GM13976 (cell line): ENCODE data around the gene WIPF2.

Experiments used
- DNase-seq: peaks from one replicate; pipeline ENCODE4 v3.0.0; 2012; ENCODE audit warnings: low spot score
- CTCF ChIP-seq: IDR thresholded peaks from 2 replicates; pipeline ENCODE4 v1.5.1; 2012; ENCODE audit warnings: borderline replicate concordance, mild to moderate bottlenecking; ENCODE audit not compliant: insufficient read depth; ENCODE audit errors: extremely low read depth, missing control alignments, control extremely low read depth
- in situ Hi-C: fragments of 300-500 bp; cut with MboI; formaldehyde crosslinking; loops from one replicate; pipeline ENCODE4 v1.12.0; 2022; ENCODE audit warnings: low sequenced_read_pairs, mixed read lengths, inconsistent platforms; ENCODE audit not compliant: unreplicated experiment

Gene WIPF2

DNA sequence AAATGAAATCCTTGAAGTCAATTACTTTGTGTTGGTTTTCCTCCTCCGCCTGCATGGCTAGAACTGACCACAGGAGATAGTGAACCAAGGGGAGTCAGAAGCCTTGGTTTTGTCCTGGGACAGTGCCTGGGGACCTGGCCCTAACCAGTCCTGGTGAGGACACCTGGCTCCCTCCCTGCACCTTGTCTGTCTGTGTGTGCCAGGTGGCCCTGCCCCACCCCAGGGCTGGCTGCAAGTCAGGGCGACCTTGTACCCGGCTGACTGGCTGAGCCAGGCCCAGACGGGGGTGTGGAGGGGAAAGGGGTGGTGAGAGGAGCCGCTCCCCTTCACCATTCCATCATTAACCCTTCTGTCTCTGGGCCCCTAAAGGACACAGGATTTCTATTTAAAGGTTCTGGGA lies 38.4 kb upstream of the WIPF2 start:
- in situ Hi-C loops = no loop called here
- no peak for TF ChIP-seq CTCF
- DNase-seq = no peak

GRCh38 chr17:40181205-40181604 lies 37.9 kb upstream of the WIPF2 start:
- no peak for TF ChIP-seq CTCF
- no peak for DNase-seq
- in situ Hi-C loops = no loop called here

- in situ Hi-C loops = no loop called here
- TF ChIP-seq CTCF = no peak
- DNase-seq = no peak
These were observed 36.5 kb upstream of the WIPF2 start for GRCh38 chr17:40182606-40183005.

DNA sequence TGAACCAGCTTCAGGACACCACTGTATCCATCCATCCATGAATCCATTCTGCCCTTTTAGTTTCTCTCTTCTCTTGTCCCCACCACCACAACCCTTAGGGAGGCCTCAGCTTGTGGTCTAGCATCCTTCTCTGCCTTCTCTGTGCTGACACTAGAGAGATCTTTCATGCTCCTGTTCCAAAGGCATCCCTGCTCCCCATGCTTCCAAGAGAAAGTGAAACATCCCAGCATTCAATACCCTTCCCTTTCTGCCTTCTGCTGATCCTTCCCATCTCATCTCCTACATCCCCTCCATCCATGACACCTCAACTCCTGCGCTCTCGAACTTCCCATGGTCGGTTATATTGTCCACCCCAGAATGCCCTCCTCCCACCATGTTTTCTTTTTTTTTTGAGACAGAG lies 31.9 kb upstream of the WIPF2 start:
- no peak for TF ChIP-seq CTCF
- in situ Hi-C loops = no loop called here
- no peak for DNase-seq

DNA sequence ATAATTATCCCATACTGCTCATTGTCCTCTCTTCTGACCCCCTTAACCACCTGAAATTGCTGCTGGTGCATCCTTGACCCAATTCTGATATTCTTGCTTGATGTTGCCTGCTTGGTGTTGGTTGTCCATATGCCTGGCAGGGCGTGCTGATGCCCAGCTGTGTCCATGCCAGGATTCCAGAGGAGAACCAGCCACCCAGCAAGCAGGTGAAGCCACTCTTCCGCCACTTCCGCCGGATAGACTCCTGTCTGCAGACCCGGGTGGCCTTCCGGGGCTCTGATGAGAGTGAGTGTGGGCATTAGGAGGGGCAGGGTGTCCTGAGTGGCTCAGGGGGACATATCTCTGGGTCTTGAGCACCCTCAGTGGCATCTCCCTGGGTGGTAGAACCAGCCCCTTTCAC lies 30.4 kb upstream of the WIPF2 start:
- TF ChIP-seq CTCF = no peak
- in situ Hi-C loops = no loop called here
- no peak for DNase-seq

DNA sequence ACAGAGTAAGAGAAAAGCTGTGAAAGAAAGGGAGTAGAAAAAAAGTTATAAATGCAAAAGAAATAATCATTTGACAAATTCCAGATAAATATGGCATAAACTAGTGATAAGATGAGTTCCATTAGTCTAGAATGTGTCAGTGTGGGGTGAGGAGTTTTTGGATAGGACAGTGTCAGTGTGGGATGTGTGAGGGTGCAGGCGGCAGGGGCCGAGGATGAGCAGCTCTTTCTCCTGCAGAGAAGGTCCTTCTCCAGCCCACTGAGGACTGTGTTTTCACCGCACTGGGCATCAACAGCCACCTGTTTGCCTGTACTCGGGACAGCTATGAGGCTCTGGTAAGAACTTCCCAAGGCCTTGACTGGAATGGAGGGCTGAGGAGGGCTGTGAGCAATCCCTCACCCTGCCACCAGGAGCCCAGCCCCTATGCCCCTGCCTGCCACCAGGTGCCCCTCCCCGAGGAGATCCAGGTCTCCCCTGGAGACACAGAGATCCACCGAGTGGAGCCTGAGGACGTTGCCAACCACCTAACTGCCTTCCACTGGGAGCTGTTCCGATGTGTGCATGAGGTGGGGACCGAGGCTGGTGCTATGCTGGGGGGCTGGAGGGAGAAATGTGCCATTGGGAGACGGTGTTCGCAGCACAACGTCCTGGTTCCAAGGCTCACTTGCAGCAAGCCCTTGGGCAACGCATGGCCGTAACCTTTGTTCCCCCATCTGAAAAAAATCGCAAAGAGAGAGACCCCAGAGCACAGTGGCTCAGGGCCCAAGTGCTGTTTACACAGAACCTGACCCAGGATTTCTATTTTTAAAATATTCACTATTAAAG lies 28.7 kb upstream of the WIPF2 start:
- peak; percentile 16 for DNase-seq
- in situ Hi-C loops = no loop called here

More for the DNA sequence above, 28.7 kb upstream of the WIPF2 start:
- TF ChIP-seq CTCF = no peak
